Stimulated activated memory B cell treated with anti-CD40 and anti-IgM and Interleukin-4, amounts not matched to agents 10 μg/mL and 1 μg/mL and 100 μg/mL, for 72 hours (primary cell): ENCODE results near the gene CHCHD10.

ENCODE experiments used
- ATAC-seq: fragments of 150-1000 bp; cut with Tn5 transposase; 2 replicates; pipeline ENCODE4 v1.10.0; 2021
- H3K27ac Mint-ChIP-seq: one replicate; pipeline ENCODE4 v1.8.0; 2022; ENCODE audit warnings: mild to moderate bottlenecking, mixed read lengths
- H3K27me3 Mint-ChIP-seq: one replicate; pipeline ENCODE4 v1.8.0; 2022; ENCODE audit warnings: mixed read lengths
- H3K36me3 Mint-ChIP-seq: one replicate; pipeline ENCODE4 v1.8.0; 2022; ENCODE audit warnings: mixed read lengths
- H3K4me1 Mint-ChIP-seq: one replicate; pipeline ENCODE4 v1.8.0; 2022; ENCODE audit warnings: mixed read lengths
- H3K4me3 Mint-ChIP-seq: one replicate; pipeline ENCODE4 v1.8.0; 2022; ENCODE audit warnings: mild to moderate bottlenecking, moderate library complexity, mixed read lengths
- H3K9me3 Mint-ChIP-seq: one replicate; pipeline ENCODE4 v1.8.0; 2022; ENCODE audit warnings: mixed read lengths

CHCHD10 gene

DNA sequence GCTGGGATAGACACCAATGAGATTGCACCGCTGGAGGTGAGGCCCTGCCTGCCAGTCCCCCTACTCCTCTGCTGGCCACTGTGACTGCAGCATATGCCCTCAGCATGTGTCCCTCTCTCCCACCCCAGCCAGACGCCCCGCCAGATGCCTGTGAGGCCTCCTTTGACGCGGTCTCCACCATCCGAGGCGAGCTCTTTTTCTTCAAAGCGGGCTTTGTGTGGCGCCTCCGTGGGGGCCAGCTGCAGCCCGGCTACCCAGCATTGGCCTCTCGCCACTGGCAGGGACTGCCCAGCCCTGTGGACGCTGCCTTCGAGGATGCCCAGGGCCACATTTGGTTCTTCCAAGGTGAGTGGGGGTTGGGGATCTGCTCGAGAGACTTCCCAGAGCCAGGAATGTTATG lies 13.3 kb upstream of the CHCHD10 start:
- Mint-ChIP-seq H3K4me3 (no peak overlapping the region), H3K27me3 (no peaks in the 10 kb centered on the region), H3K27ac (no peak overlapping the region), H3K4me1 (peaks cover 5% of the 10 kb centered on the region), H3K36me3 (no peaks in the 10 kb centered on the region), H3K9me3 (no peaks in the 10 kb centered on the region)
- ATAC-seq = no peak

DNA sequence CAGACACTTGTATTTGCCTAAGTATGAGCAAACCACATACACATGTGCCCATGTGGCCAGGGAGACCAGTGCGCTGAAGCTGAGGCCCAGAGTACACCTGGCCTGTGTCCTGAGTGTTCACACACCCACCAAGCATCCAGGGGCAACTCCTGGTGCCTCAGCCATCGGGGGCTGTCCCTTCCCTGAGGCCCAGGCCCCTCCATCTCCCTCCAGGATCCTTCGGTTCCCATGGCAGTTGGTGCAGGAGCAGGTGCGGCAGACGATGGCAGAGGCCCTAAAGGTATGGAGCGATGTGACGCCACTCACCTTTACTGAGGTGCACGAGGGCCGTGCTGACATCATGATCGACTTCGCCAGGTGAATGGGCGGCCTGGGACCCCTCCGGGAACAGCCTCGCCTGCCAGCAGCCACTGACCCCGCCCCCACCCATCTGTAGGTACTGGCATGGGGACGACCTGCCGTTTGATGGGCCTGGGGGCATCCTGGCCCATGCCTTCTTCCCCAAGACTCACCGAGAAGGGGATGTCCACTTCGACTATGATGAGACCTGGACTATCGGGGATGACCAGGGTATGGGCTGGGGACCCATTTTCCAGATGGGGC lies 12.5 kb upstream of the CHCHD10 start:
- Mint-ChIP-seq H3K36me3 (no peaks in the 10 kb centered on the region), H3K9me3 (no peaks in the 10 kb centered on the region), H3K27me3 (no peaks in the 10 kb centered on the region), H3K27ac (no peak overlapping the region), H3K4me3 (no peak overlapping the region), H3K4me1 (peaks cover 5% of the 10 kb centered on the region)
- ATAC-seq = no peak

- H3K27ac Mint-ChIP-seq = no peak overlapping the region
- no peak for ATAC-seq
- H3K4me1 Mint-ChIP-seq = peaks cover 7% of the 10 kb centered on the region
- no peaks in the 10 kb centered on the region for H3K27me3 Mint-ChIP-seq
- no peaks in the 10 kb centered on the region for H3K9me3 Mint-ChIP-seq
- H3K36me3 Mint-ChIP-seq = no peaks in the 10 kb centered on the region
- H3K4me3 Mint-ChIP-seq = no peak overlapping the region
Observed at GRCh38 chr22:23779731-23780130, 12.0 kb upstream of the CHCHD10 start.

- Mint-ChIP-seq H3K36me3 (no peaks in the 10 kb centered on the region), H3K4me1 (peaks cover 14% of the 10 kb centered on the region), H3K4me3 (no peak overlapping the region), H3K27ac (no peak overlapping the region), H3K9me3 (no peaks in the 10 kb centered on the region), H3K27me3 (no peaks in the 10 kb centered on the region)
- ATAC-seq = no peak
Observed at GRCh38 chr22:23779083-23779482, 11.3 kb upstream of the CHCHD10 start.

DNA sequence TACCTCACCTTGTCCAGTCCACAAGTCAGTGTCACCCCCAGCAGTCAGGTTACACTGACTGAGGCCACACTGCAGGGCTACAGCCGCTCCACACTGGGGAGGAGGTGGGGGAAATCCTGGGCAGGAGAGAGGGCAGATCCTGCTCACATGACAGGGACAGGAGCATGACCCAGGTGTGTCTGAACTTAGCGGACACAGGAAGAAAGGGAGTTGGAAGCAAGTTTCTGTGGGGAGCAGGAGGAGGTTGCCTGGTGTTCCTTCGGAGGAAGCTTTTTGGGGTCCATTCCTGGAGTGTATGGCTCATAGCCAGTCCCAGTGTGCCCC lies 10.8 kb upstream of the CHCHD10 start:
- Mint-ChIP-seq H3K27me3 (no peaks in the 10 kb centered on the region), H3K27ac (no peak overlapping the region), H3K9me3 (no peaks in the 10 kb centered on the region), H3K36me3 (no peaks in the 10 kb centered on the region), H3K4me3 (no peak overlapping the region), H3K4me1 (peaks cover 16% of the 10 kb centered on the region)
- ATAC-seq = no peak

GRCh38 chr22:23777776-23778576 lies 10.2 kb upstream of the CHCHD10 start:
- Mint-ChIP-seq H3K4me3 (no peak overlapping the region), H3K9me3 (no peaks in the 10 kb centered on the region), H3K27me3 (no peaks in the 10 kb centered on the region), H3K36me3 (no peaks in the 10 kb centered on the region), H3K27ac (no peak overlapping the region), H3K4me1 (peaks cover 22% of the 10 kb centered on the region)
- no peak for ATAC-seq

DNA sequence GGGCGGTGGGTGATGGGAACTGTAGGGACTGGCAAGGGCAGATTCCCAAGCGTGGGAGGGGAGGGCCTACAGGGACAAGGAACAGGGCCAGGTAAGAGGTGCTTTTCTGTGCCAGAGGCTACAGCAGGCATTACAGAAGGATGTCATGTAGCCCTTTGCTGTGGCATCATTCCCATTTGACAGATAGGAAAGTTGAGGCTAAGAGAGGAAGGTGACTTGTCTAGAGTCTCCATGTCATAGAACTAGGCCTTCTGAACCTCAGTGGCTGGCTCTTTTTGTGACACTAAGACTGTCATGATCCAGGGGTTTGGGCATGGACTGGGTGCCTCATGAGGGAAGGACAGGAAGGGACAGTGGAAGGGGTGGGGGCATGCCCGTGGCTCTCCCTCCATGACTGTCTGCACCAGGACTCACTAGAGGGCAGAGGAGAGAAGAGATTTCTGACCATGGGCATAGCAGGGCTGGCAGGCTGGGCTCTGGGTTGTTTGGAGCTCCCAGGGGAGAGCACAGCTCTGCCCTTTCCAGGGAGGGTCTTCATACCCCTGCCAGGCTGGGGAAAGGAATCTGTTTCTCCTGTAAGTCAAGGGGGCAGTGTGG lies 8.1 kb upstream of the CHCHD10 start:
- peak overlapping the region; percentile 7 for H3K27ac Mint-ChIP-seq
- peaks cover 41% of the 10 kb centered on the region for H3K4me1 Mint-ChIP-seq
- no peak overlapping the region for H3K4me3 Mint-ChIP-seq
- ATAC-seq = no peak
- no peaks in the 10 kb centered on the region for H3K27me3 Mint-ChIP-seq
- no peaks in the 10 kb centered on the region for H3K36me3 Mint-ChIP-seq
- H3K9me3 Mint-ChIP-seq = no peaks in the 10 kb centered on the region

DNA sequence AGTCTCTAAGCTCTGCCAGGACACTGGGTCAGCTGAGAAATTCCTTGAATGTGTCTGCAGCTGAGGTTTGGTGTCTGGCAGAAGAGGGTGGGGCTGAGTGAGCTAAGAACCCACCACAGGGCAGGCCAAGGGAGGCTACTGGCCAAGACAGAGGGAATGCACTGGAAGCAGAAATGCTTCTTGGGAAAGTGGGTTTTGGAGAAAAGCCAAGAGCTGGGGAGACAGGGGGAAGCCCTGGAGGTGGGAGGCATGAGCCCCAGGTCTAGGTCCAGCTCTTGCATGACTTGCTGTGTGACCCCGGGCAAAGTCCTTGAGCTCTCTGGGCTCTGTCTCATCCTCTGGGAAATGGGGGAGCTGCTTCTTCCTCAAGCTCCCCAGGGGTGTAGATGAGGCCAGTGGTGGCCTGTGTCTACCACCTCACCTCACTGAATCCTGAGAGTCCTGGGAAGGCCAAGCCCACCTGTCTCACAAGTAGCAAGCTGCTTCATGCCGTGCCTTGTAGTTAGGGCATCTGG lies 7.2 kb upstream of the CHCHD10 start:
- H3K9me3 Mint-ChIP-seq = no peaks in the 10 kb centered on the region
- ATAC-seq = no peak
- peak overlapping the region; percentile 7 for H3K27ac Mint-ChIP-seq
- no peaks in the 10 kb centered on the region for H3K36me3 Mint-ChIP-seq
- H3K4me3 Mint-ChIP-seq = no peak overlapping the region
- H3K27me3 Mint-ChIP-seq = no peaks in the 10 kb centered on the region
- peaks cover 49% of the 10 kb centered on the region for H3K4me1 Mint-ChIP-seq

- Mint-ChIP-seq H3K4me1 (peaks cover 51% of the 10 kb centered on the region), H3K27ac (peak overlapping the region; percentile 7), H3K36me3 (no peaks in the 10 kb centered on the region), H3K9me3 (no peaks in the 10 kb centered on the region), H3K27me3 (no peaks in the 10 kb centered on the region), H3K4me3 (no peak overlapping the region)
- ATAC-seq = no peak
Observed at GRCh38 chr22:23774114-23774921, 6.5 kb upstream of the CHCHD10 start.

GRCh38 chr22:23773483-23774113 lies 5.8 kb upstream of the CHCHD10 start:
- H3K36me3 Mint-ChIP-seq = no peaks in the 10 kb centered on the region
- peak overlapping the region; percentile 75 for H3K27ac Mint-ChIP-seq
- H3K4me1 Mint-ChIP-seq = peaks cover 58% of the 10 kb centered on the region
- H3K4me3 Mint-ChIP-seq = peak overlapping the region; percentile 74
- ATAC-seq = no peak
- H3K27me3 Mint-ChIP-seq = no peaks in the 10 kb centered on the region
- H3K9me3 Mint-ChIP-seq = no peaks in the 10 kb centered on the region

DNA sequence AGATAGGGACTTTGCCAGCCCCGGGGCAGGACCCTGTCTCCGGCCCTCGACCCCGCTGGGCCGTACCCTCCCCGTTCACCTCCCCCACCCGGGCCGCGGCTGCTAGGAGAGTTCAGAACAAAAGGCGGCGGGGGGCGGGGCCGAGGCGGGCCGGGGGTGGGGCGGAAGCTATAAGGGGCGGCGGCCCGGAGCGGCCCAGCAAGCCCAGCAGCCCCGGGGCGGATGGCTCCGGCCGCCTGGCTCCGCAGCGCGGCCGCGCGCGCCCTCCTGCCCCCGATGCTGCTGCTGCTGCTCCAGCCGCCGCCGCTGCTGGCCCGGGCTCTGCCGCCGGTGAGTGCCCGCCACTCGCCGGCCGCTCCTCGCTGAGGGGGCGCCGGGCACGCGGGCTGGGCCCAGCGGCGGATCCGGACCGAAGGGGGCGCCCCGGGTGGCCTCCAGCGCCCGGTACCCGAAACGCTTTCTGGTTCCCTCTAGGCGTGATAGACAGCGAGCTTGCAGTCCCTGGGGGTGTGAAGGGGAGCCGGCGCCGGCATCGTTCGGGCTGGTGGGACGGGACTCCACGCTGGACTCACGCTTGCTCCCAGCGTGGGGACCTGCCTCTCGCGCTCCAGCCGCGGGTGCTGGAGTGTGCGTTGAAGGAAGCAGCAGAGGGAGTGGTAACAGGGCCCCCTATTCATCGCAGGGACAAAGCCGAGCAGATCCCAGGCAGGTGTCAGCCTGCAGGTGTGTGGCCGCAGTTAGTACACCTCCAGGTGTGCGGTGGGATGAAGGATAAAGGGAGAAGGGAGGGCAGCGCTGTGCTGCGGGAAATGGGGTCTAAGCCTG lies 5.1 kb upstream of the CHCHD10 start, which contains the start of gene MMP11:
TSS of gene MMP11 (plus strand) at position 201 of the 825 bp plus-strand sequence. CDS start at position 223, 22 bp downstream.
- H3K4me1 Mint-ChIP-seq = peaks cover 65% of the 10 kb centered on the region
- no peaks in the 10 kb centered on the region for H3K27me3 Mint-ChIP-seq
- H3K36me3 Mint-ChIP-seq = no peaks in the 10 kb centered on the region
- peak within 1 kb of the TSS; percentile 75 for H3K27ac Mint-ChIP-seq
- peak; percentile 78 for ATAC-seq
- H3K9me3 Mint-ChIP-seq = no peaks in the 10 kb centered on the region
- peak within 1 kb of the TSS; percentile 74 for H3K4me3 Mint-ChIP-seq

DNA sequence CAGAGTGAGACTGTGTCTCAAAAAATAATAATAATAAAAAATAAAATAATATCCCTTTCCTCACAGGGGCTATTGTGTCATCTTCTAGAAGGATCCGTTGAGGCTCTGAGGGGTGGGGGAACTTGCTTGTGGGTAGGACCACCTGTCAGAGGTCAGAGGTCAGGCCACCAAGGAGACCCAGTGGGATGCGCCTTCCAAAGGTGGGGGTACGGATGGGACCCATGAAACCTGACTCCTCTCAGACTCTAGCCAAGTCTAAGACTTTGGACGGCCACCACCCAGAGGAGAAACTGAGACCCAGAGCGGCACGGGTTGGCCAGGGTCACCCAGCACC lies 4.5 kb upstream of the CHCHD10 start:
- no peak for ATAC-seq
- H3K27me3 Mint-ChIP-seq = no peaks in the 10 kb centered on the region
- no peaks in the 10 kb centered on the region for H3K9me3 Mint-ChIP-seq
- H3K4me1 Mint-ChIP-seq = peaks cover 67% of the 10 kb centered on the region
- H3K36me3 Mint-ChIP-seq = no peaks in the 10 kb centered on the region
- peak overlapping the region; percentile 72 for H3K4me3 Mint-ChIP-seq
- H3K27ac Mint-ChIP-seq = peak overlapping the region; percentile 75

- Mint-ChIP-seq H3K4me1 (peaks cover 87% of the 10 kb centered on the region), H3K4me3 (peak overlapping the region; percentile 94), H3K27me3 (no peaks in the 10 kb centered on the region), H3K9me3 (no peaks in the 10 kb centered on the region), H3K36me3 (peaks cover 5% of the 10 kb centered on the region), H3K27ac (peak overlapping the region; percentile 94)
- no peak for ATAC-seq
Observed at GRCh38 chr22:23769321-23769965, 1.7 kb upstream of the CHCHD10 start.

DNA sequence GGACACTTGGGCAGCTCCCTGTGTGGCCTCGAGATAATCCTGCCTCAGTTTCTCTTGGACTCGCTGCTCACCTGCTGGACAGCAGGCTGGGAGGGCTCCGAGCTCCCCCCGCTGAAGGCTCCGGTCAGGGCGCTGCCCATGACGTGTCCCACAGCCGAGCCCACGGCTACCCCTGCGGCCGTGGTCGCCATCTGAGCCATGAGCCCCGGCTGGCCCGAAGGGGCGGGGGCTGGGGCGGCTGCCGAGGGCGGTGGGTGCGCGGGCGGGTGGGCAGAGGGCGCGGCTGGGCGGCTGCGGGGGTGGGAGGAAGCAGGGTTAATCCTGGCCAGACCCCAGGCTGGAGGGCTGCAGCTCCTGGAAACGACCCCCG lies 484 bp downstream of the CHCHD10 start:
- Mint-ChIP-seq H3K4me1 (peaks cover 89% of the 10 kb centered on the region), H3K4me3 (peak overlapping the region; percentile 94), H3K27me3 (no peaks in the 10 kb centered on the region), H3K36me3 (peaks cover 5% of the 10 kb centered on the region), H3K9me3 (no peaks in the 10 kb centered on the region), H3K27ac (peak overlapping the region; percentile 94)
- no peak for ATAC-seq
